HEK293 (cell line): ENCODE results near the gene RPL10A.

Source experiments
- GLIS2 ChIP-seq: fragments of 450-650 bp; formaldehyde crosslinking; IDR thresholded peaks from 2 replicates; pipeline ENCODE4 v1.5.1; 2016; ENCODE audit warnings: missing biosample characterization, missing genetic modification characterization
- INSM2 ChIP-seq: fragments of 450-650 bp; formaldehyde crosslinking; IDR thresholded peaks from 2 replicates; pipeline ENCODE4 v1.5.1; 2016; ENCODE audit warnings: missing biosample characterization, missing genetic modification characterization
- KLF9 ChIP-seq: fragments of 450-650 bp; formaldehyde crosslinking; IDR thresholded peaks from 2 replicates; pipeline ENCODE4 v1.5.1; 2016; ENCODE audit warnings: missing biosample characterization, missing genetic modification characterization, low read depth
- MYNN ChIP-seq: fragments of 450-650 bp; formaldehyde crosslinking; IDR thresholded peaks from 2 replicates; pipeline ENCODE4 v1.5.1; 2016; ENCODE audit warnings: missing biosample characterization, missing genetic modification characterization, borderline replicate concordance
- PRDM1 ChIP-seq: fragments of 450-650 bp; formaldehyde crosslinking; IDR thresholded peaks from 2 replicates; pipeline ENCODE4; 2016; ENCODE audit warnings: missing biosample characterization, missing genetic modification characterization
- SALL2 ChIP-seq: fragments of 450-650 bp; formaldehyde crosslinking; IDR thresholded peaks from 2 replicates; pipeline ENCODE4 v1.5.0; 2017; ENCODE audit warnings: missing biosample characterization, mild to moderate bottlenecking, missing genetic modification characterization, borderline replicate concordance
- SP3 ChIP-seq: fragments of 450-650 bp; formaldehyde crosslinking; IDR thresholded peaks from 2 replicates; pipeline ENCODE4 v1.5.1; 2016; ENCODE audit warnings: missing biosample characterization, missing genetic modification characterization
- ZBTB8A ChIP-seq: fragments of 450-650 bp; formaldehyde crosslinking; IDR thresholded peaks from 2 replicates; pipeline ENCODE4 v1.5.1; 2016; ENCODE audit warnings: missing biosample characterization, missing genetic modification characterization
- ZFHX2 ChIP-seq: fragments of 450-650 bp; formaldehyde crosslinking; conservative IDR thresholded peaks from 2 replicates; pipeline ENCODE4 v1.5.1; 2016; ENCODE audit warnings: missing biosample characterization, missing genetic modification characterization
- ZFP41 ChIP-seq: fragments of 450-650 bp; formaldehyde crosslinking; IDR thresholded peaks from 2 replicates; pipeline ENCODE4 v1.5.1; 2016; ENCODE audit warnings: missing biosample characterization, missing genetic modification characterization, borderline replicate concordance
- ZNF175 ChIP-seq: fragments of 450-650 bp; formaldehyde crosslinking; IDR thresholded peaks from 2 replicates; pipeline ENCODE4 v1.5.1; 2016; ENCODE audit warnings: missing biosample characterization, missing genetic modification characterization
- ZNF184 ChIP-seq: fragments of 450-650 bp; IDR thresholded peaks from 2 replicates; pipeline ENCODE4 v1.5.1; 2018; ENCODE audit warnings: missing biosample characterization, mild to moderate bottlenecking, missing genetic modification characterization
- ZNF19 ChIP-seq: fragments of 450-650 bp; formaldehyde crosslinking; IDR thresholded peaks from 2 replicates; pipeline ENCODE4; 2016; ENCODE audit warnings: missing biosample characterization, missing genetic modification characterization, low read depth
- ZNF274 ChIP-seq, 2 experiments: fragments of 200-500 bp in 1 of 2; fragments of 450-650 bp in 1 of 2; sonication (Bioruptor generic) in 1 of 2; formaldehyde crosslinking in 1 of 2; IDR thresholded peaks; 2 replicates each; pipeline versions ENCODE4 v1.5.1 to v1.6.1; 2014 to 2016; ENCODE audit warnings: borderline replicate concordance in 1 of 2, inconsistent platforms in 1 of 2, low read length in 1 of 2, missing biosample characterization in 1 of 2, missing genetic modification characterization in 1 of 2
- ZNF302 ChIP-seq: fragments of 450-650 bp; formaldehyde crosslinking; IDR thresholded peaks from 2 replicates; pipeline ENCODE4 v1.5.1; 2016; ENCODE audit warnings: missing biosample characterization, missing genetic modification characterization, low read depth
- ZNF391 ChIP-seq: fragments of 450-650 bp; formaldehyde crosslinking; IDR thresholded peaks from 2 replicates; pipeline ENCODE4 v1.5.1; 2016; ENCODE audit warnings: low read depth, missing biosample characterization, missing genetic modification characterization, borderline replicate concordance
- ZNF426 ChIP-seq: fragments of 450-650 bp; formaldehyde crosslinking; IDR thresholded peaks from 2 replicates; pipeline ENCODE4 v1.5.1; 2017; ENCODE audit warnings: missing biosample characterization, missing genetic modification characterization, mild to moderate bottlenecking, inconsistent platforms, moderate library complexity
- ZNF501 ChIP-seq: fragments of 450-650 bp; formaldehyde crosslinking; IDR thresholded peaks from 2 replicates; pipeline ENCODE4 v1.5.1; 2016; ENCODE audit warnings: missing biosample characterization, missing genetic modification characterization
- ZNF585B ChIP-seq: fragments of 450-650 bp; formaldehyde crosslinking; IDR thresholded peaks from 2 replicates; pipeline ENCODE4 v1.5.1; 2016; ENCODE audit warnings: missing biosample characterization, missing genetic modification characterization
- ZNF610 ChIP-seq: fragments of 450-650 bp; formaldehyde crosslinking; IDR thresholded peaks from 2 replicates; pipeline ENCODE4 v1.5.1; 2016; ENCODE audit warnings: missing biosample characterization, missing genetic modification characterization, borderline replicate concordance
- ZNF621 ChIP-seq: fragments of 450-650 bp; formaldehyde crosslinking; IDR thresholded peaks from 2 replicates; pipeline ENCODE4 v1.5.1; 2017; ENCODE audit warnings: missing biosample characterization, missing genetic modification characterization
- ZNF623 ChIP-seq: fragments of 450-650 bp; formaldehyde crosslinking; IDR thresholded peaks from 2 replicates; pipeline ENCODE4 v1.5.1; 2016; ENCODE audit warnings: missing biosample characterization, missing genetic modification characterization
- ZNF629 ChIP-seq: fragments of 450-650 bp; formaldehyde crosslinking; IDR thresholded peaks from 2 replicates; pipeline ENCODE4 v1.5.1; 2017; ENCODE audit warnings: missing biosample characterization, missing genetic modification characterization
- ZNF658 ChIP-seq: fragments of 450-650 bp; formaldehyde crosslinking; IDR thresholded peaks from 2 replicates; pipeline ENCODE4; 2016; ENCODE audit warnings: missing biosample characterization, missing genetic modification characterization
- ZNF76 ChIP-seq: fragments of 450-650 bp; formaldehyde crosslinking; IDR thresholded peaks from 2 replicates; pipeline ENCODE4; 2016; ENCODE audit warnings: low read depth, missing biosample characterization, missing genetic modification characterization, borderline replicate concordance
- ZNF777 ChIP-seq: fragments of 450-650 bp; formaldehyde crosslinking; IDR thresholded peaks from 2 replicates; pipeline ENCODE4 v1.5.1; 2017; ENCODE audit warnings: missing biosample characterization, missing genetic modification characterization, borderline replicate concordance
- ZSCAN16 ChIP-seq: fragments of 450-650 bp; formaldehyde crosslinking; IDR thresholded peaks from 2 replicates; pipeline ENCODE4 v1.5.1; 2016; ENCODE audit warnings: missing biosample characterization, missing genetic modification characterization
- ZSCAN23 ChIP-seq: fragments of 450-650 bp; formaldehyde crosslinking; IDR thresholded peaks from 2 replicates; pipeline ENCODE4 v1.5.1; 2016; ENCODE audit warnings: missing biosample characterization, missing genetic modification characterization
- ZSCAN30 ChIP-seq: fragments of 450-650 bp; IDR thresholded peaks from 2 replicates; pipeline ENCODE4 v1.5.1; 2018; ENCODE audit warnings: missing biosample characterization, mild to moderate bottlenecking, missing genetic modification characterization, moderate library complexity
- TF ChIP-seq, protein P1 (sequence below): fragments of 450-650 bp; formaldehyde crosslinking; IDR thresholded peaks from 2 replicates; pipeline ENCODE4 v1.5.1; 2016; ENCODE audit warnings: missing biosample characterization, missing genetic modification characterization
- TF ChIP-seq, protein P2 (sequence below): fragments of 450-650 bp; formaldehyde crosslinking; IDR thresholded peaks from 2 replicates; pipeline ENCODE4 v1.5.1; 2016; ENCODE audit warnings: missing biosample characterization, missing genetic modification characterization
- TF ChIP-seq, protein P3 (sequence below): fragments of 450-650 bp; formaldehyde crosslinking; optimal IDR thresholded peaks from 2 replicates; pipeline ENCODE3; 2016; ENCODE audit warnings: missing biosample characterization, mild to moderate bottlenecking, missing genetic modification characterization
- TF ChIP-seq, protein P4 (sequence below): fragments of 450-650 bp; formaldehyde crosslinking; IDR thresholded peaks from 2 replicates; pipeline ENCODE4 v1.5.1; 2016; ENCODE audit warnings: missing biosample characterization, missing genetic modification characterization

Gene RPL10A

GRCh38 chr6:35489995-35490791 is 22.0 kb downstream of the RPL10A start (continued):
- TF ChIP-seq, protein P1, sequence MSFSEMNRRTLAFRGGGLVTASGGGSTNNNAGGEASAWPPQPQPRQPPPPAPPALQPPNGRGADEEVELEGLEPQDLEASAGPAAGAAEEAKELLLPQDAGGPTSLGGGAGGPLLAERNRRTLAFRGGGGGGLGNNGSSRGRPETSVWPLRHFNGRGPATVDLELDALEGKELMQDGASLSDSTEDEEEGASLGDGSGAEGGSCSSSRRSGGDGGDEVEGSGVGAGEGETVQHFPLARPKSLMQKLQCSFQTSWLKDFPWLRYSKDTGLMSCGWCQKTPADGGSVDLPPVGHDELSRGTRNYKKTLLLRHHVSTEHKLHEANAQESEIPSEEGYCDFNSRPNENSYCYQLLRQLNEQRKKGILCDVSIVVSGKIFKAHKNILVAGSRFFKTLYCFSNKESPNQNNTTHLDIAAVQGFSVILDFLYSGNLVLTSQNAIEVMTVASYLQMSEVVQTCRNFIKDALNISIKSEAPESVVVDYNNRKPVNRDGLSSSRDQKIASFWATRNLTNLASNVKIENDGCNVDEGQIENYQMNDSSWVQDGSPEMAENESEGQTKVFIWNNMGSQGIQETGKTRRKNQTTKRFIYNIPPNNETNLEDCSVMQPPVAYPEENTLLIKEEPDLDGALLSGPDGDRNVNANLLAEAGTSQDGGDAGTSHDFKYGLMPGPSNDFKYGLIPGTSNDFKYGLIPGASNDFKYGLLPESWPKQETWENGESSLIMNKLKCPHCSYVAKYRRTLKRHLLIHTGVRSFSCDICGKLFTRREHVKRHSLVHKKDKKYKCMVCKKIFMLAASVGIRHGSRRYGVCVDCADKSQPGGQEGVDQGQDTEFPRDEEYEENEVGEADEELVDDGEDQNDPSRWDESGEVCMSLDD (tag by site-specific recombination) = peak; percentile 24; the same call in 1 of the 2 replicates
- TF ChIP-seq ZNF426 (tag by site-specific recombination) (no peak), ZFP41 (tag by site-specific recombination) (no peak), SALL2 (tag by site-specific recombination) (no peak), ZNF621 (tag by site-specific recombination) (no peak), ZNF623 (tag by site-specific recombination) (no peak), ZBTB8A (no peak), ZNF585B (tag by site-specific recombination) (no peak), ZNF76 (no peak), MYNN (tag by site-specific recombination) (no peak), ZNF501 (tag by site-specific recombination) (no peak), ZNF629 (peak; percentile 48), ZNF658 (tag by site-specific recombination) (no peak), ZNF19 (tag by site-specific recombination) (0 out of 2 replicates have a peak, but pooled peaks have one; percentile 47), ZFHX2 (tag by site-specific recombination) (peak; percentile 79), ZSCAN23 (tag by site-specific recombination) (no peak), ZNF610 (no peak), ZSCAN30 (tag by site-specific recombination) (no peak), ZSCAN16 (tag by site-specific recombination) (no peak), PRDM1 (no peak), ZNF777 (tag by site-specific recombination) (no peak), GLIS2 (peak; percentile 89), KLF9 (peak; percentile 95), ZNF184 (no peak), ZNF302 (tag by site-specific recombination) (no peak), INSM2 (tag by site-specific recombination) (no peak), ZNF274 (IDR thresholded peaks at IDR 0.05; ENCODE audit: low read length) (no peak), ZNF274 (tag by site-specific recombination; IDR thresholded peaks at IDR 0.05; ENCODE audit: borderline replicate concordance) (no peak), SP3 (peak; percentile 83), ZNF391 (no peak), ZNF175 (no peak)
- TF ChIP-seq, protein P2, sequence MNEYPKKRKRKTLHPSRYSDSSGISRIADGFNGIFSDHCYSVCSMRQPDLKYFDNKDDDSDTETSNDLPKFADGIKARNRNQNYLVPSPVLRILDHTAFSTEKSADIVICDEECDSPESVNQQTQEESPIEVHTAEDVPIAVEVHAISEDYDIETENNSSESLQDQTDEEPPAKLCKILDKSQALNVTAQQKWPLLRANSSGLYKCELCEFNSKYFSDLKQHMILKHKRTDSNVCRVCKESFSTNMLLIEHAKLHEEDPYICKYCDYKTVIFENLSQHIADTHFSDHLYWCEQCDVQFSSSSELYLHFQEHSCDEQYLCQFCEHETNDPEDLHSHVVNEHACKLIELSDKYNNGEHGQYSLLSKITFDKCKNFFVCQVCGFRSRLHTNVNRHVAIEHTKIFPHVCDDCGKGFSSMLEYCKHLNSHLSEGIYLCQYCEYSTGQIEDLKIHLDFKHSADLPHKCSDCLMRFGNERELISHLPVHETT (tag by site-specific recombination) = no peak
- TF ChIP-seq, protein P3, sequence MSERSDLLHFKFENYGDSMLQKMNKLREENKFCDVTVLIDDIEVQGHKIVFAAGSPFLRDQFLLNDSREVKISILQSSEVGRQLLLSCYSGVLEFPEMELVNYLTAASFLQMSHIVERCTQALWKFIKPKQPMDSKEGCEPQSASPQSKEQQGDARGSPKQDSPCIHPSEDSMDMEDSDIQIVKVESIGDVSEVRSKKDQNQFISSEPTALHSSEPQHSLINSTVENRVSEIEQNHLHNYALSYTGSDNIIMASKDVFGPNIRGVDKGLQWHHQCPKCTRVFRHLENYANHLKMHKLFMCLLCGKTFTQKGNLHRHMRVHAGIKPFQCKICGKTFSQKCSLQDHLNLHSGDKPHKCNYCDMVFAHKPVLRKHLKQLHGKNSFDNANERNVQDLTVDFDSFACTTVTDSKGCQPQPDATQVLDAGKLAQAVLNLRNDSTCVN (tag by site-specific recombination) = peak; percentile 36
- TF ChIP-seq, protein P4, sequence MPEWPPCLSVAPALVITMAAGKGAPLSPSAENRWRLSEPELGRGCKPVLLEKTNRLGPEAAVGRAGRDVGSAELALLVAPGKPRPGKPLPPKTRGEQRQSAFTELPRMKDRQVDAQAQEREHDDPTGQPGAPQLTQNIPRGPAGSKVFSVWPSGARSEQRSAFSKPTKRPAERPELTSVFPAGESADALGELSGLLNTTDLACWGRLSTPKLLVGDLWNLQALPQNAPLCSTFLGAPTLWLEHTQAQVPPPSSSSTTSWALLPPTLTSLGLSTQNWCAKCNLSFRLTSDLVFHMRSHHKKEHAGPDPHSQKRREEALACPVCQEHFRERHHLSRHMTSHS (tag by site-specific recombination) = no peak
